Measurements from ENCODE around the gene SLC10A3.
"Not testable (repeated sequence)": the region's sequence is repeated elsewhere in the genome, so short reads cannot be mapped to it uniquely, and the experiment has no call there.

Gene SLC10A3

GRCh38 chrX:154509455-154509854 lies 19.0 kb upstream of the SLC10A3 start:
- DNase-seq, result no peak

GRCh38 chrX:154508384-154508745 lies 17.9 kb upstream of the SLC10A3 start:
- no peak for DNase-seq

GRCh38 chrX:154507673-154508383 lies 17.4 kb upstream of the SLC10A3 start:
- no peak for DNase-seq

GRCh38 chrX:154506483-154507332 lies 16.3 kb upstream of the SLC10A3 start:
- DNase-seq, result no peak

- no peak for DNase-seq
Measured at GRCh38 chrX:154505734-154506133, 15.3 kb upstream of the SLC10A3 start.

GRCh38 chrX:154502989-154503388 lies 12.6 kb upstream of the SLC10A3 start:
- DNase-seq, result no peak

- no peak for DNase-seq
Measured at GRCh38 chrX:154502098-154502497, 11.7 kb upstream of the SLC10A3 start.

- DNase-seq, result not testable (repeated sequence)
Measured at GRCh38 chrX:154501423-154501822, 11.0 kb upstream of the SLC10A3 start.

GRCh38 chrX:154496591-154497137 lies 6.2 kb upstream of the SLC10A3 start:
- DNase-seq, result not testable (repeated sequence)

- DNase-seq, result no peak
Measured at GRCh38 chrX:154495472-154495922, 5.1 kb upstream of the SLC10A3 start.

GRCh38 chrX:154494715-154495114 lies 4.3 kb upstream of the SLC10A3 start:
- no peak for DNase-seq

- DNase-seq, result peak; percentile 71
Measured at GRCh38 chrX:154490021-154490413, 412 bp downstream of the SLC10A3 start.

- DNase-seq, result no peak
Measured at GRCh38 chrX:154489182-154489581, 1.2 kb downstream of the SLC10A3 start.

GRCh38 chrX:154488336-154489075 lies 1.9 kb downstream of the SLC10A3 start:
- DNase-seq, result no peak

GRCh38 chrX:154487518-154488290 lies 2.7 kb downstream of the SLC10A3 start:
- no peak for DNase-seq

GRCh38 chrX:154486396-154487207 lies 3.8 kb downstream of the SLC10A3 start, which contains the start of gene UBL4A:
TSS of gene UBL4A (minus strand) at chrX:154486615. CDS start at chrX:154486584, 31 bp downstream.
- DNase-seq, result peak; percentile 84

- peak; percentile 59 for DNase-seq
Measured at GRCh38 chrX:154486052-154486395, 4.4 kb downstream of the SLC10A3 start.

GRCh38 chrX:154485150-154486051 lies 5.0 kb downstream of the SLC10A3 start:
- DNase-seq, result peak; percentile 25

GRCh38 chrX:154484255-154485149 lies 5.9 kb downstream of the SLC10A3 start:
- DNase-seq, result peak; percentile 34

Measured in DMS53 (cell line).